ENCODE results near the gene GSTP1.

The GSTP1 gene

GRCh38 chr11:67564230-67564629 lies 19.4 kb upstream of the GSTP1 start:
- H3K4me3 ChIP-seq (ENCODE audit: low read length) = no peak overlapping the region

DNA sequence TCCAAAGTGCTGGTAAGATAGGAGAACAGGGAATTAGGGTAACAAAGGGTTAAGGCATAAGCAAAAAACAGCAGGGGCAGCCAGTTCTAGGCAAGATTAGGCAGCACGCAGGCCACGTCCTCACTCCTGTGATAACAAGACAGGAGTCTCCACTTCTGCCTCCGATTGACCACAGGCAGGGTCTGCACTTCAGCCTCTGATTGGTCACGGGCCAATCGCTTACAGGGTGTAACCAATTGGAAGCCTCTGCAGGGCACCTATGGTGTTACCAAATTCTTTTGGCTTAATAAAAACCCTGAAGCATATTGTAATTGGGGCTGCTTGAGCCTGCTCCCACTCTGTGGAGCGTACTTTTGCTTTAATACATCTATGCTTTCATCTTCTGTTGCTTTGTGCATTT lies 12.2 kb upstream of the GSTP1 start:
- Histone ChIP-seq H3K36me3 (ENCODE audit: control insufficient read depth, low read length) (no peaks in the 10 kb centered on the region), H3K27ac (ENCODE audit: low read depth, low read length) (no peak overlapping the region), H3K9me2 (replicated peaks; ENCODE audit: control insufficient read depth, low read length) (no peaks in the 10 kb centered on the region), H3K9me3 (ENCODE audit: control insufficient read depth, insufficient read depth, low read length) (no peaks in the 10 kb centered on the region), H3K4me1 (ENCODE audit: control insufficient read depth, low read length) (peaks cover 5% of the 10 kb centered on the region), H3F3A (ENCODE audit: control insufficient read depth, insufficient read depth) (peaks cover 5% of the 10 kb centered on the region), H4K20me1 (ENCODE audit: control insufficient read depth, insufficient read depth, low read depth, low read length) (no peaks in the 10 kb centered on the region), H3K4me2 (ENCODE audit: low read length) (no peak overlapping the region), H3K27me3 (ENCODE audit: control insufficient read depth, low read length) (peaks cover 10% of the 10 kb centered on the region), H3K79me2 (ENCODE audit: control insufficient read depth, low read length) (no peaks in the 10 kb centered on the region), H3K4me3 (ENCODE audit: low read length) (no peak overlapping the region)
- TF ChIP-seq EZH2phosphoT487 (IDR thresholded peaks at IDR 0.05; ENCODE audit: borderline replicate concordance, low read length) = no peak
- TF ChIP-seq, protein P1, sequence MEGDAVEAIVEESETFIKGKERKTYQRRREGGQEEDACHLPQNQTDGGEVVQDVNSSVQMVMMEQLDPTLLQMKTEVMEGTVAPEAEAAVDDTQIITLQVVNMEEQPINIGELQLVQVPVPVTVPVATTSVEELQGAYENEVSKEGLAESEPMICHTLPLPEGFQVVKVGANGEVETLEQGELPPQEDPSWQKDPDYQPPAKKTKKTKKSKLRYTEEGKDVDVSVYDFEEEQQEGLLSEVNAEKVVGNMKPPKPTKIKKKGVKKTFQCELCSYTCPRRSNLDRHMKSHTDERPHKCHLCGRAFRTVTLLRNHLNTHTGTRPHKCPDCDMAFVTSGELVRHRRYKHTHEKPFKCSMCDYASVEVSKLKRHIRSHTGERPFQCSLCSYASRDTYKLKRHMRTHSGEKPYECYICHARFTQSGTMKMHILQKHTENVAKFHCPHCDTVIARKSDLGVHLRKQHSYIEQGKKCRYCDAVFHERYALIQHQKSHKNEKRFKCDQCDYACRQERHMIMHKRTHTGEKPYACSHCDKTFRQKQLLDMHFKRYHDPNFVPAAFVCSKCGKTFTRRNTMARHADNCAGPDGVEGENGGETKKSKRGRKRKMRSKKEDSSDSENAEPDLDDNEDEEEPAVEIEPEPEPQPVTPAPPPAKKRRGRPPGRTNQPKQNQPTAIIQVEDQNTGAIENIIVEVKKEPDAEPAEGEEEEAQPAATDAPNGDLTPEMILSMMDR (IDR thresholded peaks at IDR 0.05; ENCODE audit: low read depth, low read length, poor library complexity, severe bottlenecking) = no peak

More at GRCh38 chr11:67564230-67564629, 19.4 kb upstream of the GSTP1 start:
- Histone ChIP-seq H3K36me3 (ENCODE audit: control insufficient read depth, low read length) (no peaks in the 10 kb centered on the region), H3K79me2 (ENCODE audit: control insufficient read depth, low read length) (no peaks in the 10 kb centered on the region), H3K9me3 (ENCODE audit: control insufficient read depth, insufficient read depth, low read length) (no peaks in the 10 kb centered on the region), H4K20me1 (ENCODE audit: control insufficient read depth, insufficient read depth, low read depth, low read length) (no peaks in the 10 kb centered on the region), H3K4me2 (ENCODE audit: low read length) (no peak overlapping the region), H3K27ac (ENCODE audit: low read depth, low read length) (no peak overlapping the region), H3K4me1 (ENCODE audit: control insufficient read depth, low read length) (peaks cover 10% of the 10 kb centered on the region), H3K27me3 (ENCODE audit: control insufficient read depth, low read length) (peaks cover 27% of the 10 kb centered on the region), H3F3A (ENCODE audit: control insufficient read depth, insufficient read depth) (no peaks in the 10 kb centered on the region), H3K9me2 (replicated peaks; ENCODE audit: control insufficient read depth, low read length) (no peaks in the 10 kb centered on the region)
- TF ChIP-seq, protein P1 (IDR thresholded peaks at IDR 0.05; ENCODE audit: low read depth, low read length, poor library complexity, severe bottlenecking) = no peak

- Histone ChIP-seq H3F3A (ENCODE audit: control insufficient read depth, insufficient read depth) (peaks cover 5% of the 10 kb centered on the region), H3K27ac (ENCODE audit: low read depth, low read length) (no peak overlapping the region), H3K9me2 (replicated peaks; ENCODE audit: control insufficient read depth, low read length) (no peaks in the 10 kb centered on the region), H3K36me3 (ENCODE audit: control insufficient read depth, low read length) (no peaks in the 10 kb centered on the region), H3K79me2 (ENCODE audit: control insufficient read depth, low read length) (no peaks in the 10 kb centered on the region), H4K20me1 (ENCODE audit: control insufficient read depth, insufficient read depth, low read depth, low read length) (no peaks in the 10 kb centered on the region), H3K4me1 (ENCODE audit: control insufficient read depth, low read length) (peaks cover 5% of the 10 kb centered on the region), H3K27me3 (ENCODE audit: control insufficient read depth, low read length) (peaks cover 10% of the 10 kb centered on the region), H3K4me2 (ENCODE audit: low read length) (no peak overlapping the region), H3K4me3 (ENCODE audit: low read length) (no peak overlapping the region), H3K9me3 (ENCODE audit: control insufficient read depth, insufficient read depth, low read length) (no peaks in the 10 kb centered on the region)
- TF ChIP-seq EZH2phosphoT487 (IDR thresholded peaks at IDR 0.05; ENCODE audit: borderline replicate concordance, low read length) = no peak
- TF ChIP-seq, protein P1 (IDR thresholded peaks at IDR 0.05; ENCODE audit: low read depth, low read length, poor library complexity, severe bottlenecking) = no peak
These were observed 11.3 kb upstream of the GSTP1 start for GRCh38 chr11:67572305-67572704.
